OCI-LY7 (cell line): ENCODE data around the gene FOLR2. TPM values are rescaled to one million over a fixed set of nuclear protein-coding genes. Genes with fewer than 3 reads are reported as not detected.
"Not testable (repeated sequence)": the region's sequence is repeated elsewhere in the genome, so short reads cannot be mapped to it uniquely, and the experiment has no call there.

Source experiments
- BruUV-seq: library from RNA; stranded (reverse); fragments of 400-500 nt; replicated peaks from 2 replicates; lab custom pipeline; 2021; lab: Mats Ljungman, UMichigan
- CTCF ChIA-PET: fragments of 300-600 bp; sonication (Branson Sonifier 250); formaldehyde crosslinking; loops from one replicate; lab custom pipeline; 2022; ENCODE audit warnings: antibody characterized with exemption; ENCODE audit not compliant: unreplicated experiment; lab: Charles Lee
- POLR2A ChIA-PET: fragments of 300-600 bp; sonication (Branson Sonifier 250); formaldehyde crosslinking; loops from one replicate; lab custom pipeline; 2022; ENCODE audit warnings: antibody characterized with exemption; lab: Charles Lee
- DNase-seq: peaks from one replicate; pipeline ENCODE4 v3.0.0-alpha.2; 2015; ENCODE audit warnings: low spot score
- H2AFZ ChIP-seq: fragments of 200-600 bp; sonication (generic), shearing (Covaris generic); 2 replicates; pipeline ENCODE4 v1.6.1; 2014; ENCODE audit warnings: mild to moderate bottlenecking, antibody characterized with exemption, low read length, moderate library complexity
- H3K27ac ChIP-seq: fragments of 200-600 bp; sonication (generic); 2 replicates; pipeline ENCODE4 v1.5.1; 2014; ENCODE audit warnings: mixed run types, low read depth, mild to moderate bottlenecking, moderate library complexity, low read length, inconsistent platforms; ENCODE audit not compliant: poor library complexity, severe bottlenecking
- H3K36me3 ChIP-seq: fragments of 200-600 bp; sonication (generic); 2 replicates; pipeline ENCODE4 v1.6.1; 2014; ENCODE audit warnings: mild to moderate bottlenecking, antibody characterized with exemption, low read length, moderate library complexity, mixed read lengths; ENCODE audit not compliant: insufficient read depth
- H3K4me1 ChIP-seq: fragments of 200-600 bp; sonication (generic); 2 replicates; pipeline ENCODE4 v1.5.1; 2014; ENCODE audit warnings: mild to moderate bottlenecking, low read length; ENCODE audit not compliant: insufficient read depth, poor library complexity, severe bottlenecking
- H3K4me2 ChIP-seq: fragments of 200-600 bp; sonication (generic); 2 replicates; pipeline ENCODE4 v1.6.1; 2014; ENCODE audit warnings: mild to moderate bottlenecking, low read length
- H3K4me3 ChIP-seq: fragments of 200-600 bp; sonication (generic); 2 replicates; pipeline ENCODE4 v1.5.1; 2014; ENCODE audit warnings: mild to moderate bottlenecking, low read depth, low read length; ENCODE audit not compliant: poor library complexity, severe bottlenecking
- H3K79me2 ChIP-seq: fragments of 200-600 bp; sonication (generic); 2 replicates; pipeline ENCODE4 v1.6.1; 2016; ENCODE audit warnings: low read depth, mild to moderate bottlenecking, low read length, moderate library complexity, mixed read lengths; ENCODE audit not compliant: insufficient read depth
- H3K9me2 ChIP-seq: fragments of 200-600 bp; sonication (generic); 2 replicates; pipeline ENCODE4 v1.6.1; 2016; ENCODE audit warnings: mild to moderate bottlenecking, low read length, mixed read lengths; ENCODE audit not compliant: insufficient read depth
- H3K9me3 ChIP-seq: fragments of 200-600 bp; sonication (generic); 2 replicates; pipeline ENCODE4 v1.6.1; 2014; ENCODE audit warnings: mild to moderate bottlenecking, mixed run types, low read length, mixed read lengths
- H4K20me1 ChIP-seq: fragments of 200-600 bp; sonication (generic); 2 replicates; pipeline ENCODE4 v1.6.1; 2014; ENCODE audit warnings: mild to moderate bottlenecking, antibody characterized with exemption, low read length, moderate library complexity, mixed read lengths; ENCODE audit not compliant: insufficient read depth
- CTCF ChIP-seq: fragments of 200-600 bp; sonication (generic); conservative IDR thresholded peaks from 2 replicates; pipeline ENCODE4 v1.5.1; 2014; ENCODE audit warnings: mild to moderate bottlenecking, antibody characterized with exemption, low read length, moderate library complexity, mixed read lengths
- EZH2phosphoT487 ChIP-seq: fragments of 200-600 bp; sonication (generic); IDR thresholded peaks from 2 replicates; pipeline ENCODE4 v1.6.1; 2018; ENCODE audit warnings: low read depth, borderline replicate concordance, mild to moderate bottlenecking, mixed run types, antibody characterized with exemption, low read length, moderate library complexity, mixed read lengths
- intact Hi-C: fragments of 100-400 bp; cut with micrococcal nuclease; formaldehyde crosslinking; loops from one replicate; pipeline ENCODE4 v1.10.0; 2022; ENCODE audit not compliant: unreplicated experiment
- total RNA-seq, 2 experiments: library from RNA; depleted of rRNA in 1 of 2; stranded (reverse); fragments of >200 nt in 1 of 2; shearing (Covaris generic) in 1 of 2; gene quantifications; 2 replicates each; pipeline ENCODE4 v1.2.3, GENCODE V29; 2014 to 2022

Gene FOLR2
- total RNA-seq, 2 experiments from 2014 or later, result 12.8 to 14.4 TPM

DNA sequence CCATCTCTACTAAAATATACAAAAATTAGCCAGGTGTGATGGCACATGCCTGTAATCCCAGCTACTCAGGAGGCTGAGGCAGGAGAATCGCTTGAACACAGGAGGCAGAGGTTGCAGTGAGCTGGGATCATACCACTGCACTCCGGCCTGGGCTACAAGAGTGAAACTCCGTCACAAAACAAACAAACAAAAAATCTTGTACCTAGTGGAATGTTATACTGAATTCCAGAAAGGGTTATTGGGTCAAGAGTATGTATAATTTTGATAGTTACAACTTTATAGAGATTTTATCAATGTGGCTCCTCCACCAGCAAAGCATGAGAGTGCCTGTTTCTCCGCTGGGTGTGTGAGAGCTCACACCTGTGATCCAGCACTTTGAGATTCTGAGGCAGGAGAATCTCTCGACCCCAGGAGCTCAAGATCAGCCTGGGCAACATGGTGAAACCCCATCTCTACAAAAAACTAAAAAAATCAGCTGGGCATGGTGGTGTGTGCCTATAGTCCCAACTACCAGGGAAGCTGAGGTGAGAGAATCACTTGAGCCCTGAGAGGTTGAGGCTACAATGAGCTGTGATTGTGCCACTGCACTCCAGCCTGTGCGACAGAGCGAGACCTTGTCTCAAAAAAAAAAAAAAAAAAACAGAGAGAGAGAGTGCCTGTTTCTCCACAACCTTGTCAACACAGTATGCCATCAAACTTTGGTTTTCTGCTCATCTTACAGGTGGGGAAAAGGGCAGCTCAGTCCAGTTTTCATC is 37.4 kb upstream of the FOLR2 start:
- no peaks in the 10 kb centered on the region for H4K20me1 ChIP-seq
- TF ChIP-seq CTCF (no peak), EZH2phosphoT487 (no peak)
- CTCF ChIA-PET, result no interaction called here
- BruUV-seq, result no TSS peak
- H3K79me2 ChIP-seq, result no peaks in the 10 kb centered on the region
- POLR2A ChIA-PET, result no interaction called here
- no peak overlapping the region for H3K4me3 ChIP-seq
- no peak for DNase-seq
- intact Hi-C loops, result no loop called here
- no peak overlapping the region for H3K27ac ChIP-seq
- H3K9me3 ChIP-seq, result no peaks in the 10 kb centered on the region
- H3K4me1 ChIP-seq, result no peaks in the 10 kb centered on the region
- H3K9me2 ChIP-seq, result no peaks in the 10 kb centered on the region
- no peaks in the 10 kb centered on the region for H3K36me3 ChIP-seq
- no peak overlapping the region for H3K4me2 ChIP-seq
- no peak overlapping the region for H2AFZ ChIP-seq

- ChIA-PET CTCF (interaction anchor here (0.6 to 0.8 kb wide), 2 partner anchors 8 to 25 kb away, joined by 3 read pairs; no protein-coding TSS in a partner anchor), POLR2A (no interaction called here)
- BruUV-seq, result no TSS peak
- Histone ChIP-seq H4K20me1 (no peaks in the 10 kb centered on the region), H3K4me3 (no peak overlapping the region), H3K27ac (no peak overlapping the region), H2AFZ (no peak overlapping the region), H3K9me3 (no peaks in the 10 kb centered on the region), H3K4me1 (no peaks in the 10 kb centered on the region), H3K79me2 (no peaks in the 10 kb centered on the region), H3K36me3 (no peaks in the 10 kb centered on the region), H3K9me2 (no peaks in the 10 kb centered on the region), H3K4me2 (no peak overlapping the region)
- TF ChIP-seq EZH2phosphoT487 (no peak), CTCF (no peak)
- DNase-seq, result no peak
- intact Hi-C loops, result no loop called here
Measured at GRCh38 chr11:72179804-72180396, 36.7 kb upstream of the FOLR2 start.

- CTCF ChIA-PET, H3K79me2 ChIP-seq, DNase-seq, H3K4me2 ChIP-seq, H3K27ac ChIP-seq, H4K20me1 ChIP-seq, BruUV-seq, H3K36me3 ChIP-seq, H3K9me3 ChIP-seq, H3K4me3 ChIP-seq, H2AFZ ChIP-seq, H3K9me2 ChIP-seq, POLR2A ChIA-PET, H3K4me1 ChIP-seq, intact Hi-C loops: not testable (repeated sequence)
Measured at GRCh38 chr11:72180892-72181552, 35.6 kb upstream of the FOLR2 start.
